WTC11 (cell line): ENCODE measurements around the gene KRTAP10-4. TPM values are rescaled to one million over a fixed set of nuclear protein-coding genes. Genes with fewer than 3 reads are reported as not detected.

Experiments
- ATAC-seq: fragments of 200-7000 bp; cut with Tn5 transposase; 2 replicates; pipeline ENCODE4 v1.10.0; 2021; ENCODE audit warnings: mild to moderate bottlenecking, moderate library complexity
- CTCF ChIA-PET: fragments of 300-600 bp; sonication (Branson Sonifier 250); formaldehyde crosslinking; loops from one replicate; lab custom pipeline; 2021; ENCODE audit warnings: antibody characterized with exemption; lab: Charles Lee
- POLR2A ChIA-PET: fragments of 350-600 bp; sonication (Branson Sonifier 250); formaldehyde crosslinking; loops from one replicate; lab custom pipeline; 2021; ENCODE audit warnings: antibody characterized with exemption; lab: Charles Lee
- DNase-seq: peaks from one replicate; pipeline ENCODE4 v3.0.0; 2021; ENCODE audit warnings: low spot score
- H3K27ac Mint-ChIP-seq: 2 replicates; pipeline ENCODE4 v1.8.0; 2021; ENCODE audit warnings: mixed read lengths
- H3K27me3 Mint-ChIP-seq: 2 replicates; pipeline ENCODE4 v1.8.0; 2021; ENCODE audit warnings: low read depth, mild to moderate bottlenecking, moderate library complexity, mixed read lengths
- H3K36me3 Mint-ChIP-seq: 2 replicates; pipeline ENCODE4 v1.8.0; 2021; ENCODE audit warnings: mixed read lengths
- H3K4me1 Mint-ChIP-seq: 2 replicates; pipeline ENCODE4 v1.8.0; 2022; ENCODE audit warnings: mixed read lengths
- H3K4me3 Mint-ChIP-seq: 2 replicates; pipeline ENCODE4 v1.8.0; 2021; ENCODE audit warnings: mild to moderate bottlenecking, moderate library complexity, mixed read lengths
- H3K9me3 Mint-ChIP-seq: 2 replicates; pipeline ENCODE4 v1.8.0; 2021; ENCODE audit warnings: mixed read lengths
- ATF1 ChIP-seq: sonication (generic); formaldehyde crosslinking; IDR thresholded peaks from 2 replicates; pipeline ENCODE4 v1.8.1; 2023; ENCODE audit warnings: mild to moderate bottlenecking, moderate library complexity, missing genetic modification reagents
- CBFB ChIP-seq: sonication (generic); formaldehyde crosslinking; IDR thresholded peaks from 2 replicates; pipeline ENCODE4 v1.8.1; 2022; ENCODE audit warnings: mild to moderate bottlenecking, low read depth, missing genetic modification reagents
- CREB1 ChIP-seq: sonication (generic); formaldehyde crosslinking; IDR thresholded peaks from 2 replicates; pipeline ENCODE4 v1.8.0; 2023; ENCODE audit warnings: mild to moderate bottlenecking, missing genetic modification reagents
- ESRRA ChIP-seq: sonication (generic); formaldehyde crosslinking; IDR thresholded peaks from 2 replicates; pipeline ENCODE4 v1.8.1; 2022; ENCODE audit warnings: mild to moderate bottlenecking, missing genetic modification reagents, borderline replicate concordance
- GRHL2 ChIP-seq: fragments of 250-450 bp; sonication (Bioruptor Pico); IDR thresholded peaks from 2 replicates; pipeline ENCODE4 v1.8.0; 2022; ENCODE audit warnings: mild to moderate bottlenecking, moderate library complexity; ENCODE audit not compliant: insufficient replicate concordance, severe bottlenecking
- IRF2 ChIP-seq: sonication (generic); formaldehyde crosslinking; IDR thresholded peaks from 2 replicates; pipeline ENCODE4 v1.8.0; 2022; ENCODE audit warnings: low read depth, missing genetic modification reagents, borderline replicate concordance
- JUN ChIP-seq: sonication (generic); formaldehyde crosslinking; IDR thresholded peaks from 2 replicates; pipeline ENCODE4 v1.8.0; 2023; ENCODE audit warnings: mild to moderate bottlenecking, missing genetic modification reagents
- NFE2L1 ChIP-seq: sonication (generic); formaldehyde crosslinking; IDR thresholded peaks from 2 replicates; pipeline ENCODE4 v1.8.1; 2023; ENCODE audit warnings: missing genetic modification reagents
- NR2C2 ChIP-seq: sonication (generic); formaldehyde crosslinking; IDR thresholded peaks from 2 replicates; pipeline ENCODE4 v1.8.0; 2022; ENCODE audit warnings: mild to moderate bottlenecking, missing genetic modification reagents
- NR3C1 ChIP-seq: sonication (generic); formaldehyde crosslinking; conservative IDR thresholded peaks from 2 replicates; pipeline ENCODE4 v1.8.1; 2023; ENCODE audit warnings: low read depth, mild to moderate bottlenecking, missing genetic modification reagents
- SMAD3 ChIP-seq: sonication (generic); formaldehyde crosslinking; IDR thresholded peaks from 2 replicates; pipeline ENCODE4 v1.8.0; 2022; ENCODE audit warnings: missing genetic modification reagents, mild to moderate bottlenecking, borderline replicate concordance
- SMAD4 ChIP-seq: sonication (generic); formaldehyde crosslinking; IDR thresholded peaks from 2 replicates; pipeline ENCODE4 v1.8.0; 2022; ENCODE audit warnings: mild to moderate bottlenecking, missing genetic modification reagents
- ZNF121 ChIP-seq: sonication (generic); formaldehyde crosslinking; IDR thresholded peaks from 2 replicates; pipeline ENCODE4 v1.8.0; 2023; ENCODE audit warnings: missing genetic modification reagents
- ZNF232 ChIP-seq: sonication (generic); formaldehyde crosslinking; IDR thresholded peaks from 2 replicates; pipeline ENCODE4 v1.8.0; 2022; ENCODE audit warnings: mild to moderate bottlenecking, missing genetic modification reagents
- ZNF263 ChIP-seq: sonication (generic); formaldehyde crosslinking; IDR thresholded peaks from 2 replicates; pipeline ENCODE4 v1.8.1; 2022; ENCODE audit warnings: low read depth, mild to moderate bottlenecking, moderate library complexity, missing genetic modification reagents
- ZNF671 ChIP-seq: fragments of 250-450 bp; sonication (Bioruptor Pico); IDR thresholded peaks from 2 replicates; pipeline ENCODE4 v1.8.0; 2021; ENCODE audit warnings: mild to moderate bottlenecking
- total RNA-seq: library from RNA; stranded (reverse); gene quantifications from 3 replicates; pipeline ENCODE4 v1.2.3, GENCODE V29; 2021
- TF ChIP-seq, protein P1 (sequence below): sonication (generic); formaldehyde crosslinking; IDR thresholded peaks from 2 replicates; pipeline ENCODE4 v1.8.0; 2022; ENCODE audit warnings: mild to moderate bottlenecking, missing genetic modification reagents
- TF ChIP-seq, protein P2 (sequence below): sonication (generic); formaldehyde crosslinking; IDR thresholded peaks from 2 replicates; pipeline ENCODE4 v1.8.0; 2023; ENCODE audit warnings: mild to moderate bottlenecking, missing genetic modification reagents
- TF ChIP-seq, protein P3 (sequence below): sonication (generic); formaldehyde crosslinking; IDR thresholded peaks from 2 replicates; pipeline ENCODE4 v1.8.1; 2023; ENCODE audit warnings: mild to moderate bottlenecking, missing genetic modification reagents, borderline replicate concordance
- TF ChIP-seq, protein P4 (sequence below): sonication (generic); formaldehyde crosslinking; IDR thresholded peaks from 2 replicates; pipeline ENCODE4 v1.8.1; 2023; ENCODE audit warnings: mild to moderate bottlenecking, missing genetic modification reagents
- TF ChIP-seq, protein P5 (sequence below): fragments of 250-450 bp; sonication (Bioruptor Pico); IDR thresholded peaks from 2 replicates; pipeline ENCODE4 v1.9.0; 2021; ENCODE audit warnings: moderate library complexity, mild to moderate bottlenecking, inconsistent platforms, borderline replicate concordance

KRTAP10-4 gene
- total RNA-seq, 1 experiment from 2014 or later, result not detected

DNA sequence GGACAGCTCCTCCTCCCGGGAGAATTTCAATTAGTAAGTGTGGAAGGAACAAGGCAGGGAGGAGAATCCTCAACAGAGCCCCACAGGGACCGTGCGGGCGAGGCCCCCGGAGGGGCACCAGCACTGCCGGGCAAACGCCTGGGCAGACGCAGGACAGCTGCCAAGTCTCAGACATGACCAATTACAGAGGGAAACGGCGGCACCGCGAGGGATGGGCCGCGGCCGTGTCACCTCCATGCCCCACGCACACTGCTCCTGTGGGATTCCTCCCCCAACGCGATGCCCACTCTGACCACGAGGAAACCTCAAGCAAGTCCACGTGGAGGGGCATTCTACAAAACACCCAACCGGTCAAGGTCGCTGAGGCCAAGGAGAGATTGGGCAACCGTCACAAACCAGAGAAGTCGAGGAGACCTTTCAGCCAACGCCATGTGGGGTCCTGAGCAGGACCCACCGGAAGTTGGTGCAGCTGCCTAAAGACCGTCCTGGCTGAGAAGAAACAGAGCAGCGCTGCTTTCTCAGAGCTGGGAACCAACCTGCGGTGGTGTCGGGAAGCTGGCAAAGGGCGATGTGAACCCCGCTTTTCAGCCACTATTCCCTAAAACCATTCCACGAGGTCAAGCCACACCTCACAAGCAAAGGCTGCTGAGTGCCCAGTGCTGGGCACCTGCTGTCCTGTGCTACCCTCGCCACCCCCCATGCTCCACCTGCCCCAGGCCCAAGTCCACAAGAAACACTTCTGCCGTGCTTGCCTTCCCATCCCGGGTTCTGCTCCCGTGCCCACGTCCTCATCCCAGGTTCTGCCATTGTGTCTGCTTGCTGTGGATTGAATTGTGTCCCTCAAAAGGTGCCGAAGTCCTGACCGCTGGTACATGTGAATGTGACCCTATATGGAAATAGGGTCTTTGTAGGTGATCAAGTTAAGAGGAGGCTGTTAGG, 1.4 kb upstream of the KRTAP10-4 start:
- ATAC-seq, result no peak
- POLR2A ChIA-PET, result no interaction called here

DNA sequence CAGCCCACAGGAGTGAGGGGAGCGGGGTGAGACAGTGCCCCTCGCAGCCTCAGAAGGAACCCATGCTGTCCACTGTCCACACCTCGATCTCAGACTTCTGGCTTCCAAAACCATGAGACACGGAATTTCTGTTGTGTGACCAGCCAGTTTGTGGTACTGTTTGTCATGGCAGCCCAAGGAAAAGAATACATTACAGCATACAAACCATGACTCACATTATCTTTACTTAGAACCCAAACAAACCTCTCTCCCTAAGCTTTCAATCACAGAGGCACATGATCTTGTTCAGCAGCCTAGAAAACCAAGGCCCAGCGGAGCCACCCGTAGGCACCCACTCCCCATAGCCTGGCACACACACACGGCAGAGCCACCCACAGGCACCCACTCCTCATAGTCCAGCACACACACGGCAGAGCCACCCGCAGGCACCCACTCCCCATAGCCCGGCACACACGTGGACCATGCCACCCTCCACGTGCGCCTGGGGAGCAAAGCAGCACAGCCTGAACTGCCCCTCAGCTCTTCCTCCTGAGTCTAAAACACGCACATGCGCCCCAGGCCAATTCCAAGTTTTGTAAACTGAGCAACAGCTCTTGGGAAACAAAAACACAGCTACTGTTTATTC, 458 bp upstream of the KRTAP10-4 start:
- H3K36me3 Mint-ChIP-seq, result peaks cover 31% of the 10 kb centered on the region
- peaks cover 11% of the 10 kb centered on the region for H3K4me1 Mint-ChIP-seq
- POLR2A ChIA-PET, result no interaction called here
- H3K4me3 Mint-ChIP-seq, result no peak overlapping the region
- H3K9me3 Mint-ChIP-seq, result peaks cover 39% of the 10 kb centered on the region
- CTCF ChIA-PET, result interaction anchor here (1.3 kb wide), 1 partner anchor 220 kb away, joined by 4 read pairs; no protein-coding TSS in a partner anchor
- DNase-seq (no peak), ATAC-seq (no peak)
- TF ChIP-seq ATF1 (CRISPR knock-in tag), result no peak
- TF ChIP-seq CREB1 (CRISPR knock-in tag), result no peak
- no peak for TF ChIP-seq GRHL2 (CRISPR knock-in tag)
- TF ChIP-seq, protein P1, sequence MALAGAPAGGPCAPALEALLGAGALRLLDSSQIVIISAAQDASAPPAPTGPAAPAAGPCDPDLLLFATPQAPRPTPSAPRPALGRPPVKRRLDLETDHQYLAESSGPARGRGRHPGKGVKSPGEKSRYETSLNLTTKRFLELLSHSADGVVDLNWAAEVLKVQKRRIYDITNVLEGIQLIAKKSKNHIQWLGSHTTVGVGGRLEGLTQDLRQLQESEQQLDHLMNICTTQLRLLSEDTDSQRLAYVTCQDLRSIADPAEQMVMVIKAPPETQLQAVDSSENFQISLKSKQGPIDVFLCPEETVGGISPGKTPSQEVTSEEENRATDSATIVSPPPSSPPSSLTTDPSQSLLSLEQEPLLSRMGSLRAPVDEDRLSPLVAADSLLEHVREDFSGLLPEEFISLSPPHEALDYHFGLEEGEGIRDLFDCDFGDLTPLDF (CRISPR knock-in tag), result no peak
- TF ChIP-seq, protein P2, sequence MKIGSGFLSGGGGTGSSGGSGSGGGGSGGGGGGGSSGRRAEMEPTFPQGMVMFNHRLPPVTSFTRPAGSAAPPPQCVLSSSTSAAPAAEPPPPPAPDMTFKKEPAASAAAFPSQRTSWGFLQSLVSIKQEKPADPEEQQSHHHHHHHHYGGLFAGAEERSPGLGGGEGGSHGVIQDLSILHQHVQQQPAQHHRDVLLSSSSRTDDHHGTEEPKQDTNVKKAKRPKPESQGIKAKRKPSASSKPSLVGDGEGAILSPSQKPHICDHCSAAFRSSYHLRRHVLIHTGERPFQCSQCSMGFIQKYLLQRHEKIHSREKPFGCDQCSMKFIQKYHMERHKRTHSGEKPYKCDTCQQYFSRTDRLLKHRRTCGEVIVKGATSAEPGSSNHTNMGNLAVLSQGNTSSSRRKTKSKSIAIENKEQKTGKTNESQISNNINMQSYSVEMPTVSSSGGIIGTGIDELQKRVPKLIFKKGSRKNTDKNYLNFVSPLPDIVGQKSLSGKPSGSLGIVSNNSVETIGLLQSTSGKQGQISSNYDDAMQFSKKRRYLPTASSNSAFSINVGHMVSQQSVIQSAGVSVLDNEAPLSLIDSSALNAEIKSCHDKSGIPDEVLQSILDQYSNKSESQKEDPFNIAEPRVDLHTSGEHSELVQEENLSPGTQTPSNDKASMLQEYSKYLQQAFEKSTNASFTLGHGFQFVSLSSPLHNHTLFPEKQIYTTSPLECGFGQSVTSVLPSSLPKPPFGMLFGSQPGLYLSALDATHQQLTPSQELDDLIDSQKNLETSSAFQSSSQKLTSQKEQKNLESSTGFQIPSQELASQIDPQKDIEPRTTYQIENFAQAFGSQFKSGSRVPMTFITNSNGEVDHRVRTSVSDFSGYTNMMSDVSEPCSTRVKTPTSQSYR (CRISPR knock-in tag), result no peak
- no peak for TF ChIP-seq ZNF121 (CRISPR knock-in tag)
- no peak for TF ChIP-seq JUN (CRISPR knock-in tag)
- TF ChIP-seq ZNF232 (CRISPR knock-in tag), result no peak
- TF ChIP-seq IRF2 (CRISPR knock-in tag), result no peak
- TF ChIP-seq, protein P3, sequence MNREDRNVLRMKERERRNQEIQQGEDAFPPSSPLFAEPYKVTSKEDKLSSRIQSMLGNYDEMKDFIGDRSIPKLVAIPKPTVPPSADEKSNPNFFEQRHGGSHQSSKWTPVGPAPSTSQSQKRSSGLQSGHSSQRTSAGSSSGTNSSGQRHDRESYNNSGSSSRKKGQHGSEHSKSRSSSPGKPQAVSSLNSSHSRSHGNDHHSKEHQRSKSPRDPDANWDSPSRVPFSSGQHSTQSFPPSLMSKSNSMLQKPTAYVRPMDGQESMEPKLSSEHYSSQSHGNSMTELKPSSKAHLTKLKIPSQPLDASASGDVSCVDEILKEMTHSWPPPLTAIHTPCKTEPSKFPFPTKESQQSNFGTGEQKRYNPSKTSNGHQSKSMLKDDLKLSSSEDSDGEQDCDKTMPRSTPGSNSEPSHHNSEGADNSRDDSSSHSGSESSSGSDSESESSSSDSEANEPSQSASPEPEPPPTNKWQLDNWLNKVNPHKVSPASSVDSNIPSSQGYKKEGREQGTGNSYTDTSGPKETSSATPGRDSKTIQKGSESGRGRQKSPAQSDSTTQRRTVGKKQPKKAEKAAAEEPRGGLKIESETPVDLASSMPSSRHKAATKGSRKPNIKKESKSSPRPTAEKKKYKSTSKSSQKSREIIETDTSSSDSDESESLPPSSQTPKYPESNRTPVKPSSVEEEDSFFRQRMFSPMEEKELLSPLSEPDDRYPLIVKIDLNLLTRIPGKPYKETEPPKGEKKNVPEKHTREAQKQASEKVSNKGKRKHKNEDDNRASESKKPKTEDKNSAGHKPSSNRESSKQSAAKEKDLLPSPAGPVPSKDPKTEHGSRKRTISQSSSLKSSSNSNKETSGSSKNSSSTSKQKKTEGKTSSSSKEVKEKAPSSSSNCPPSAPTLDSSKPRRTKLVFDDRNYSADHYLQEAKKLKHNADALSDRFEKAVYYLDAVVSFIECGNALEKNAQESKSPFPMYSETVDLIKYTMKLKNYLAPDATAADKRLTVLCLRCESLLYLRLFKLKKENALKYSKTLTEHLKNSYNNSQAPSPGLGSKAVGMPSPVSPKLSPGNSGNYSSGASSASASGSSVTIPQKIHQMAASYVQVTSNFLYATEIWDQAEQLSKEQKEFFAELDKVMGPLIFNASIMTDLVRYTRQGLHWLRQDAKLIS (CRISPR knock-in tag), result no peak
- TF ChIP-seq NFE2L1, result no peak
- no peak for TF ChIP-seq SMAD3
- TF ChIP-seq NR2C2 (CRISPR knock-in tag), result no peak
- TF ChIP-seq ESRRA, result no peak
- no peak for TF ChIP-seq CBFB (CRISPR knock-in tag)
- TF ChIP-seq, protein P4, sequence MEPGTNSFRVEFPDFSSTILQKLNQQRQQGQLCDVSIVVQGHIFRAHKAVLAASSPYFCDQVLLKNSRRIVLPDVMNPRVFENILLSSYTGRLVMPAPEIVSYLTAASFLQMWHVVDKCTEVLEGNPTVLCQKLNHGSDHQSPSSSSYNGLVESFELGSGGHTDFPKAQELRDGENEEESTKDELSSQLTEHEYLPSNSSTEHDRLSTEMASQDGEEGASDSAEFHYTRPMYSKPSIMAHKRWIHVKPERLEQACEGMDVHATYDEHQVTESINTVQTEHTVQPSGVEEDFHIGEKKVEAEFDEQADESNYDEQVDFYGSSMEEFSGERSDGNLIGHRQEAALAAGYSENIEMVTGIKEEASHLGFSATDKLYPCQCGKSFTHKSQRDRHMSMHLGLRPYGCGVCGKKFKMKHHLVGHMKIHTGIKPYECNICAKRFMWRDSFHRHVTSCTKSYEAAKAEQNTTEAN, result no peak
- no peak for TF ChIP-seq NR3C1 (CRISPR knock-in tag)
- TF ChIP-seq ZNF671 (CRISPR knock-in tag), result no peak
- TF ChIP-seq, protein P5, sequence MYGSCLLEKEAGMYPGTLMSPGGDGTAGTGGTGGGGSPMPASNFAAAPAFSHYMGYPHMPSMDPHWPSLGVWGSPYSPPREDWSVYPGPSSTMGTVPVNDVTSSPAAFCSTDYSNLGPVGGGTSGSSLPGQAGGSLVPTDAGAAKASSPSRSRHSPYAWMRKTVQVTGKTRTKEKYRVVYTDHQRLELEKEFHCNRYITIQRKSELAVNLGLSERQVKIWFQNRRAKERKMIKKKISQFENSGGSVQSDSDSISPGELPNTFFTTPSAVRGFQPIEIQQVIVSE (CRISPR knock-in tag), result no peak
- TF ChIP-seq SMAD4 (CRISPR knock-in tag), result no peak
- no peak overlapping the region for H3K27ac Mint-ChIP-seq
- peaks cover 6% of the 10 kb centered on the region for H3K27me3 Mint-ChIP-seq

More for the DNA sequence above, 1.4 kb upstream of the KRTAP10-4 start:
- Mint-ChIP-seq H3K27me3 (peaks cover 6% of the 10 kb centered on the region), H3K36me3 (peaks cover 23% of the 10 kb centered on the region), H3K4me3 (no peak overlapping the region), H3K9me3 (peaks cover 29% of the 10 kb centered on the region), H3K4me1 (peaks cover 11% of the 10 kb centered on the region), H3K27ac (no peak overlapping the region)
- TF ChIP-seq ZNF263 (CRISPR knock-in tag), result no peak
- CTCF ChIA-PET, result interaction anchor here (1.3 kb wide), 1 partner anchor 221 kb away, joined by 4 read pairs; no protein-coding TSS in a partner anchor
- DNase-seq, result no peak
